Body of pancreas (tissue), 4 donors: ENCODE results near the gene CHRND. TPM values are rescaled to one million over a fixed set of nuclear protein-coding genes. Genes with fewer than 3 reads are reported as not detected.

Experiments used
- ATAC-seq: fragments of 150-250 bp; one replicate; pipeline ENCODE4 v1.9.1; 2016
- DNase-seq, 4 donors: peaks; one replicate each; pipeline ENCODE4 v3.0.0-alpha.2; 2019
- H3K27ac ChIP-seq, 4 donors: fragments of 200-600 bp; sonication (generic); 1 replicate in 3 of 4; 2 replicates in 1 of 4; pipeline versions ENCODE4 v1.5.1 to v1.6.1; 2016 to 2019; ENCODE audit warnings: mild to moderate bottlenecking in 1 of 4, mixed read lengths in 1 of 4, moderate library complexity in 1 of 4
- H3K27me3 ChIP-seq, 2 donors: fragments of 200-600 bp; sonication (generic); one replicate each; pipeline ENCODE4 v1.6.0; 2016; ENCODE audit warnings: mild to moderate bottlenecking in 1 of 2
- H3K36me3 ChIP-seq, 2 donors: fragments of 200-600 bp; sonication (generic); replicated peaks in 1 of 2; 2 replicates each; pipeline ENCODE4 v1.5.1; 2016; ENCODE audit warnings: low read depth in 2 of 2; ENCODE audit not compliant: insufficient read depth in 1 of 2
- H3K4me1 ChIP-seq: fragments of 200-600 bp; sonication (generic); one replicate; pipeline ENCODE4 v1.6.0; 2016
- H3K4me3 ChIP-seq, 2 donors: fragments of 200-600 bp; sonication (generic); 1 replicate in 1 of 2; 2 replicates in 1 of 2; pipeline ENCODE4 v1.5.1; 2016 to 2019
- H3K9me3 ChIP-seq, 3 donors: fragments of 200-600 bp; sonication (generic); 1 replicate in 2 of 3; 2 replicates in 1 of 3; pipeline ENCODE4 v1.5.1; 2016
- POLR2A ChIP-seq, 3 donors: fragments of 450-650 bp; IDR thresholded peaks; one replicate each; pipeline ENCODE4 v1.6.1; 2016; ENCODE audit warnings: antibody characterized with exemption in 3 of 3, mild to moderate bottlenecking in 2 of 3
- WGBS, 2 donors: methylation state at CpG; one replicate each; pipeline ENCODE4 v1.1.5; 2017; 5-methylcytosine and 5-hydroxymethylcytosine counted together
- intact Hi-C: fragments of 100-400 bp; cut with DNase I; formaldehyde crosslinking; loops from one replicate; pipeline ENCODE4 v1.15.1; 2023
- total RNA-seq, 2 donors: library from RNA; depleted of rRNA; stranded (reverse); fragments of >200 nt; gene quantifications; one replicate each; pipeline ENCODE4 v1.1.0, GENCODE V29; 2016
- TF ChIP-seq, protein P1 (sequence below), 7 experiments: fragments of 450-650 bp in 4 of 7; fragments of 200-600 bp in 3 of 7; sonication (generic) in 3 of 7; IDR thresholded peaks; one replicate each; pipeline ENCODE4 v1.5.1; 2016 to 2019; ENCODE audit warnings: antibody characterized with exemption in 7 of 7

Gene CHRND
- total RNA-seq, 2 donors from 2014 or later, result not detected

GRCh38 chr2:232541195-232541960 is 15.4 kb downstream of the CHRND start:
- Histone ChIP-seq H3K36me3 (no peaks in the 10 kb centered on the region), H3K9me3 (no peaks in the 10 kb centered on the region), H3K4me1 (peaks cover 10% of the 10 kb centered on the region), H3K27ac (no peak overlapping the region), H3K4me3 (no peak overlapping the region), H3K27me3 (no peaks in the 10 kb centered on the region)
- no peak for TF ChIP-seq POLR2A (IDR thresholded peaks at IDR 0.05)
- TF ChIP-seq, protein P1, sequence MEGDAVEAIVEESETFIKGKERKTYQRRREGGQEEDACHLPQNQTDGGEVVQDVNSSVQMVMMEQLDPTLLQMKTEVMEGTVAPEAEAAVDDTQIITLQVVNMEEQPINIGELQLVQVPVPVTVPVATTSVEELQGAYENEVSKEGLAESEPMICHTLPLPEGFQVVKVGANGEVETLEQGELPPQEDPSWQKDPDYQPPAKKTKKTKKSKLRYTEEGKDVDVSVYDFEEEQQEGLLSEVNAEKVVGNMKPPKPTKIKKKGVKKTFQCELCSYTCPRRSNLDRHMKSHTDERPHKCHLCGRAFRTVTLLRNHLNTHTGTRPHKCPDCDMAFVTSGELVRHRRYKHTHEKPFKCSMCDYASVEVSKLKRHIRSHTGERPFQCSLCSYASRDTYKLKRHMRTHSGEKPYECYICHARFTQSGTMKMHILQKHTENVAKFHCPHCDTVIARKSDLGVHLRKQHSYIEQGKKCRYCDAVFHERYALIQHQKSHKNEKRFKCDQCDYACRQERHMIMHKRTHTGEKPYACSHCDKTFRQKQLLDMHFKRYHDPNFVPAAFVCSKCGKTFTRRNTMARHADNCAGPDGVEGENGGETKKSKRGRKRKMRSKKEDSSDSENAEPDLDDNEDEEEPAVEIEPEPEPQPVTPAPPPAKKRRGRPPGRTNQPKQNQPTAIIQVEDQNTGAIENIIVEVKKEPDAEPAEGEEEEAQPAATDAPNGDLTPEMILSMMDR (IDR thresholded peaks at IDR 0.05), result no peak
- no peak for DNase-seq
- no peak for ATAC-seq
- intact Hi-C loops, result no loop called here
- WGBS, 2 donors, result 68% methylated on average over 17 to 18 of the region's 19 CpGs

DNA sequence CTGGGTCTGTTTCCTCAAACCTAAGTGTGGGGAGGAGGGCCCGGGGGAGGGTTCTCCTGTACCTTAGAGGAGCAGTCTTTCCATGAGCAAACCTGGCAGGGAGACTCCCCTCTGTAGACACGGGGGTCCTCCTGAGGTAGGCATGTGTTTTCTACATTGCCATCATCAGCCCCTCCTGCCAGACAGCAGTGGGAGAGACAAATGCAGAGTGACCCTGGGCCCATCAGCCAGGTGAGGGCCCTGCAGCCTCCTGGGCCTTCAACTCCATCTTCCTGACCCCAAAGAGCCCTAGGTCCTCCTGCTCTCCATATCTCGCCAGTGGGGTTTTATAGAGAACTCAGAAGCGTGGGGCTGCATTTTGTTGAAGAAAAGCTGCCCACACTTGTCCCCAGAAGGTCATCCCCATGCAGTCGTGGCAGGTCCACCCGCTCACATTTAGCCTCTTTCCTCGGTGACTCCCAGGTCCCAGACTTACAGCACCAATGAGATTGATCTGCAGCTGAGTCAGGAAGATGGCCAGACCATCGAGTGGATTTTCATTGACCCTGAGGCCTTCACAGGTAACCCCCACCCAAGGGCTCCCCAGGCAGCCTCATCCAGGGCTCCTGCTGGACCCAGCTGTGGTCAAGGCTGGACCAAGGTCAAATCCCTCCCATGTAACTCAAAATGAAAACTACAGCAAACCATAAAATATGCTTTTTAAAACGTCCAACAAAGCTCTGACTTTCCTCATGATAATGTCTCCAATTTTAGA is 16.2 kb downstream of the CHRND start:
- no peak for DNase-seq
- no peaks in the 10 kb centered on the region for H3K27me3 ChIP-seq
- intact Hi-C loops, result no loop called here
- WGBS, 2 donors, result 46 to 54% methylated on average over 7 to 9 of the region's 9 CpGs
- H3K36me3 ChIP-seq, result no peaks in the 10 kb centered on the region
- H3K9me3 ChIP-seq, result no peaks in the 10 kb centered on the region
- H3K4me1 ChIP-seq, result peaks cover 9% of the 10 kb centered on the region
- H3K27ac ChIP-seq, result no peak overlapping the region
- TF ChIP-seq, protein P1 (IDR thresholded peaks at IDR 0.05), result no peak
- TF ChIP-seq POLR2A (IDR thresholded peaks at IDR 0.05), result no peak
- no peak for ATAC-seq
- no peak overlapping the region for H3K4me3 ChIP-seq

GRCh38 chr2:232542715-232543467 is 16.9 kb downstream of the CHRND start:
- Histone ChIP-seq H3K9me3 (no peaks in the 10 kb centered on the region), H3K27me3 (no peaks in the 10 kb centered on the region), H3K27ac (no peak overlapping the region), H3K36me3 (no peaks in the 10 kb centered on the region), H3K4me3 (no peak overlapping the region), H3K4me1 (peaks cover 2% of the 10 kb centered on the region)
- no peak for ATAC-seq
- no peak for DNase-seq
- WGBS, 2 donors, result 88 to 92% methylated on average over 18 to 20 of the region's 20 CpGs
- TF ChIP-seq POLR2A (IDR thresholded peaks at IDR 0.05), result no peak
- TF ChIP-seq, protein P1 (IDR thresholded peaks at IDR 0.05), result no peak
- intact Hi-C loops, result no loop called here

DNA sequence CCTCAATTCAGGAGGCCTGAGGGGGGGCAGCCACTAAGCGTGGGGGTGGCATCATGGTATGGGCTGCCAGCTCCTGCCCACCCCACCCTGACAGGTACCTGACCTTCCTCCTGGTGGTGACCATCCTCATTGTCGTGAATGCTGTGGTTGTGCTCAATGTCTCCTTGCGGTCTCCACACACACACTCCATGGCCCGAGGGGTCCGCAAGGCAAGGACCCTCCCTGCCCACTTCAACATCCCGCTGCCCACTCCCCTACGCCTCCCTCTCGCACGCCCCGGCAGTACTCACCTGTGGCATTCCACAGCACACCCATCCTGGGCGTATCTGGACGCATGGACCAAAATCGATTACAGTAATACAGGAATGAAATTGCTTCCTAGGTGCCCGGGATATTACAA is 17.5 kb downstream of the CHRND start:
- ATAC-seq (no peak), DNase-seq (no peak)
- Histone ChIP-seq H3K4me1 (no peaks in the 10 kb centered on the region), H3K27me3 (no peaks in the 10 kb centered on the region), H3K9me3 (no peaks in the 10 kb centered on the region), H3K36me3 (no peaks in the 10 kb centered on the region), H3K4me3 (no peak overlapping the region), H3K27ac (no peak overlapping the region)
- WGBS, 2 donors, result 93 to 94% methylated on average over 13 to 14 of the region's 14 CpGs
- TF ChIP-seq POLR2A (IDR thresholded peaks at IDR 0.05), result no peak
- TF ChIP-seq, protein P1 (IDR thresholded peaks at IDR 0.05), result no peak
- intact Hi-C loops, result no loop called here
